ENCODE data around the gene COL18A1. TPM values are rescaled to one million over a fixed set of nuclear protein-coding genes. Genes with fewer than 3 reads are reported as not detected.

COL18A1 gene
- total RNA-seq, 1 experiment from 2014 or later, result 26.4 TPM

- DNase-seq, result peak; percentile 49
- peaks cover under 1% of the 10 kb centered on the region; the same call in 1 of the 2 replicates for H3K9me3 ChIP-seq
These were observed 26.6 kb upstream of the COL18A1 start for GRCh38 chr21:45378258-45378966.

GRCh38 chr21:45379171-45379900 lies 25.6 kb upstream of the COL18A1 start:
- Histone ChIP-seq H3K36me3 (no peaks in the 10 kb centered on the region), H3K9me3 (no peaks in the 10 kb centered on the region), H3K27me3 (no peaks in the 10 kb centered on the region), H3K4me3 (no peak overlapping the region)
- no peak for DNase-seq

More at GRCh38 chr21:45378258-45378966, 26.6 kb upstream of the COL18A1 start:
- Histone ChIP-seq H3K4me3 (no peak overlapping the region), H3K27me3 (no peaks in the 10 kb centered on the region), H3K36me3 (no peaks in the 10 kb centered on the region)

- no peaks in the 10 kb centered on the region for H3K27me3 ChIP-seq
- no peaks in the 10 kb centered on the region for H3K36me3 ChIP-seq
- H3K9me3 ChIP-seq, result no peaks in the 10 kb centered on the region
- DNase-seq, result no peak
- H3K4me3 ChIP-seq, result no peak overlapping the region
These were observed 25.0 kb upstream of the COL18A1 start for GRCh38 chr21:45379901-45380330.

- H3K27me3 ChIP-seq, result no peaks in the 10 kb centered on the region
- H3K4me3 ChIP-seq, result no peak overlapping the region
- H3K36me3 ChIP-seq, result no peaks in the 10 kb centered on the region
- H3K9me3 ChIP-seq, result no peaks in the 10 kb centered on the region
- no peak for DNase-seq
These were observed 24.4 kb upstream of the COL18A1 start for GRCh38 chr21:45380566-45380965.

- DNase-seq, result no peak
- Histone ChIP-seq H3K36me3 (no peaks in the 10 kb centered on the region), H3K27me3 (no peaks in the 10 kb centered on the region), H3K9me3 (no peaks in the 10 kb centered on the region), H3K4me3 (no peak overlapping the region)
These were observed 23.8 kb upstream of the COL18A1 start for GRCh38 chr21:45381036-45381787.

- Histone ChIP-seq H3K27me3 (no peaks in the 10 kb centered on the region), H3K9me3 (no peaks in the 10 kb centered on the region), H3K36me3 (no peaks in the 10 kb centered on the region), H3K4me3 (no peak overlapping the region)
- DNase-seq, result no peak
These were observed 22.9 kb upstream of the COL18A1 start for GRCh38 chr21:45381865-45382696.

- no peak for DNase-seq
- no peak overlapping the region for H3K4me3 ChIP-seq
- no peaks in the 10 kb centered on the region for H3K36me3 ChIP-seq
- no peaks in the 10 kb centered on the region for H3K9me3 ChIP-seq
- H3K27me3 ChIP-seq, result no peaks in the 10 kb centered on the region
These were observed 22.3 kb upstream of the COL18A1 start for GRCh38 chr21:45382697-45382997.

GRCh38 chr21:45383111-45383614 lies 21.8 kb upstream of the COL18A1 start:
- Histone ChIP-seq H3K36me3 (no peaks in the 10 kb centered on the region), H3K4me3 (no peak overlapping the region), H3K9me3 (no peaks in the 10 kb centered on the region), H3K27me3 (no peaks in the 10 kb centered on the region)
- no peak for DNase-seq

- DNase-seq, result no peak
- H3K27me3 ChIP-seq, result no peaks in the 10 kb centered on the region
- no peaks in the 10 kb centered on the region for H3K36me3 ChIP-seq
- no peak overlapping the region for H3K4me3 ChIP-seq
- H3K9me3 ChIP-seq, result no peaks in the 10 kb centered on the region
These were observed 21.3 kb upstream of the COL18A1 start for GRCh38 chr21:45383615-45384201.

GRCh38 chr21:45384656-45385548 lies 20.1 kb upstream of the COL18A1 start:
- Histone ChIP-seq H3K4me3 (no peak overlapping the region), H3K27me3 (no peaks in the 10 kb centered on the region), H3K36me3 (no peaks in the 10 kb centered on the region), H3K9me3 (no peaks in the 10 kb centered on the region)
- DNase-seq, result no peak

GRCh38 chr21:45385549-45386050 lies 19.4 kb upstream of the COL18A1 start:
- no peak overlapping the region for H3K4me3 ChIP-seq
- no peaks in the 10 kb centered on the region for H3K27me3 ChIP-seq
- H3K36me3 ChIP-seq, result no peaks in the 10 kb centered on the region
- no peaks in the 10 kb centered on the region for H3K9me3 ChIP-seq
- DNase-seq, result no peak

GRCh38 chr21:45386336-45386727 lies 18.6 kb upstream of the COL18A1 start:
- Histone ChIP-seq H3K4me3 (no peak overlapping the region), H3K9me3 (no peaks in the 10 kb centered on the region)

GRCh38 chr21:45386728-45387371 lies 18.1 kb upstream of the COL18A1 start:
- no peaks in the 10 kb centered on the region for H3K36me3 ChIP-seq
- DNase-seq, result peak; percentile 86
- H3K4me3 ChIP-seq, result no peak overlapping the region
- H3K9me3 ChIP-seq, result no peaks in the 10 kb centered on the region
- H3K27me3 ChIP-seq, result no peaks in the 10 kb centered on the region

More at GRCh38 chr21:45386336-45386727, 18.6 kb upstream of the COL18A1 start:
- H3K36me3 ChIP-seq, result no peaks in the 10 kb centered on the region
- H3K27me3 ChIP-seq, result no peaks in the 10 kb centered on the region
- no peak for DNase-seq

- no peaks in the 10 kb centered on the region for H3K9me3 ChIP-seq
- DNase-seq, result no peak
- H3K27me3 ChIP-seq, result no peaks in the 10 kb centered on the region
- H3K4me3 ChIP-seq, result no peak overlapping the region
- no peaks in the 10 kb centered on the region for H3K36me3 ChIP-seq
These were observed 17.5 kb upstream of the COL18A1 start for GRCh38 chr21:45387506-45387905.
